NCI-H146 treated with DMSO at 0.1 percent for 48 hours (cell line): ENCODE results near the gene SOX15.

Experiments used
- DNase-seq: peaks from one replicate; lab custom pipeline; 2025; ENCODE audit not compliant: unreplicated experiment; lab: John Stamatoyannopoulos, UW

Gene SOX15

DNA sequence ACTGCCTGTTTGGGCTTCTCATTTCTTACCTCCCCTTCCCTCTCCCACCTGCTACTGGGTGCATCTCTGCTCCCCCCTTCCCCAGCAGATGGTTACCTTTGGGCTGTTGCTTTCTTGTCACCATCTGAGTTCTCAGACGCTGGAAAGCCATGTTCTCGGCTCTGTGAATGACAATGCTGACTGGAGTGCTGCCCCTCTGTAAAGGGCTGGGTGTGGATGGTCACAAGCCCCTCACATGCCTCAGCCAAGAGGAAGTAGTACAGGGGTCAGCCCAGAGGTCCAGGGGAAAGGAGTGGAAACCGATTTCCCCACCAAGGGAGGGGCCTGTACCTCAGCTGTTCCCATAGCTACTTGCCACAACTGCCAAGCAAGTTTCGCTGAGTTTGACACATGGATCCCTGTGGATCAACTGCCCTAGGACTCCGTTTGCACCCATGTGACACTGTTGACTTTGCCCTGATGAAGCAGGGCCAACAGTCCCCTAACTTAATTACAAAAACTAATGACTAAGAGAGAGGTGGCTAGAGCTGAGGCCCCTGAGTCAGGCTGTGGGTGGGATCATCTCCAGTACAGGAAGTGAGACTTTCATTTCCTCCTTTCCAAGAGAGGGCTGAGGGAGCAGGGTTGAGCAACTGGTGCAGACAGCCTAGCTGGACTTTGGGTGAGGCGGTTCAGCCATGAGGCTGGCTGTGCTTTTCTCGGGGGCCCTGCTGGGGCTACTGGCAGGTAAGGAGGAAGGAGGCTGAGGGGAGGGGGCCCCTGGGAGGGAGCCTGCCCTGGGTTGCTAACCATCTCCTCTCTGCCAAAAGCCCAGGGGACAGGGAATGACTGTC lies 10.7 kb downstream of the SOX15 start, which contains the start of gene CD68:
Gene CD68, plus strand, starts transcription at position 638 of the 833 bp plus-strand sequence. Its CDS starts 40 bp downstream, at position 678.
- DNase-seq: no peak

DNA sequence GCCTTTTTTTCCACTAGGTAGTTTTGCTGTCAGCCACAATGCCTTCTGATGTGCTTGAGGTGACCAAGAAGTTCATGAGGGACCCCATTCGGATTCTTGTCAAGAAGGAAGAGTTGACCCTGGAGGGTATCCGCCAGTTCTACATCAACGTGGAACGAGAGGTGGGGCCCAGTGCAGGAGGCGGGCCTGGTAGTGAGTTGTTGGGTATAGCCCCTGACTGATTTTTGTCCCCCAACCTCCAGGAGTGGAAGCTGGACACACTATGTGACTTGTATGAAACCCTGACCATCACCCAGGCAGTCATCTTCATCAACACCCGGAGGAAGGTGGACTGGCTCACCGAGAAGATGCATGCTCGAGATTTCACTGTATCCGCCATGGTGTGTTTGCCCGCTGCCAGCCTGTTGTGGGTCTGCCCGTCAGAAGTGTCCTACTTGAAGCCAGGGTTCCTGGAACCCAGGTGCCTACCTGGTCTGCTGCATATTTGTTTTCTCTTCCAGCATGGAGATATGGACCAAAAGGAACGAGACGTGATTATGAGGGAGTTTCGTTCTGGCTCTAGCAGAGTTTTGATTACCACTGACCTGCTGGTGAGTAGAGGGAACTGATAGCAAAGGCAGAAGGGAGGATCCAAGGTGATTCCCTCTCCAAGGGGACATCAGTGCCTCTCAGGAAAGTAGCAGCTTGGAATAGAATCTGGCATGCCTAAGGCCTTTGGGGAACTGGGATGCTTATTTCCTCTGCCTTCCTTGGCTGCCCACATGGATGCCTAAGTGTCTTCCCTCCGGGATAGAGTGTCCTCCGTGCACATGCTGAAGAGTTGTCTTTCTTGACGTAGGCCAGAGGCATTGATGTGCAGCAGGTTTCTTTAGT lies 12.3 kb downstream of the SOX15 start:
- DNase-seq: no peak

DNA sequence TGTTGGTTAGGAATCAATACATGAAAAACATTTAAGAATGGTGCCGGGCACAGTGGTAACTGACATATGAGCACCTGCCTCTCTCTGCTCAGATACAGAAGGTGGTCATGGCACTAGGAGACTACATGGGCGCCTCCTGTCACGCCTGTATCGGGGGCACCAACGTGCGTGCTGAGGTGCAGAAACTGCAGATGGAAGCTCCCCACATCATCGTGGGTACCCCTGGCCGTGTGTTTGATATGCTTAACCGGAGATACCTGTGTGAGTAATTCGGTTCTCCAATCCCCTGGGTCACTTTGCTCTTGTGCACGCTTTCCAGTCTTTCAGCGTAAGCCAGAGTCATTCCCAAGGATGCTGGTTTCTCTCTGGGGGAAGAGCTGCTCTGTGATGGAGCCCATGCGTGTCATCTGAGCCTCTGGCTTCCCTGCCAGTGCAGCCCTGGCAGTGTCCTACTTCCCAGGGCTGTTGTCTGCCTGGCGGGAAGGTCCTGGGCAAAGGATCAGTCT lies 13.4 kb downstream of the SOX15 start:
- no peak for DNase-seq

DNA sequence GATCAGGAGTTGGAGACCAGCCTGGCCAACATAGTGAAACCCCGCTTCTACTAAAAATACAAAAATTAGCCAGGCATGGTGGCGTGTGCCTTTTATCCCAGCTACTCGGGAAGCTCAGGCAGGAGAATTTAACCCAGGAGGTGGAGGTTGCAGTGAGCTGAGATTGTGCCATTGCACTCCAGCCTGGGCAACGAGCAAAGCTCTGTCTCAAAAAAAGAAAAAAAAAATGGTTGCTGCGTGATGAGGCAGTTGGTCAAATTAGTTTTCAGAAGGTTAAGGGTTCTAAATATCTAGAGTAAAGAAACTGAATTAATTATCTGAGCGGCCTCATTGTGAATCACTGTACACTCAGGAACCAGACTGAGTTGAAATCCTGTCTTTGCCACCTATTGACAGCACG lies 13.9 kb downstream of the SOX15 start:
- no peak for DNase-seq

DNA sequence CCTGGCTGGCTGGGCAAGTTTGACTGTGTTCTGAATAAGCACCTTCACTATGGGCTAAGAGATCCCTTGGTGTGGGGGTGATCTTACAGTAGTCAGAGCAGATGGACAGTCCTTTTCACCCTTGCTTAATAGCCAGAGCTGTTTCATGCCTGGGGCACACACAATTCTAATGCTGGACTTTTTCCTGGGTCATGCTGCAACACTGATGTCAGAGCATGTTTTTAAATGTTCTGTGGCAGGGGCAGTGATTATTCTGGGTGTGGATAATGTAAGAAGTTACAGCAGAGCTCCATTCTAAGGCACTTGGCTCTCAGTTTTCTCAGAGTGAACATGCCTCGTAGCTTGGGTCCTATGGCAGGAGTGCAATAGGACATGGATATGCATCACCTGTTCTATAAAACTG lies 14.4 kb downstream of the SOX15 start:
- DNase-seq: no peak

DNA sequence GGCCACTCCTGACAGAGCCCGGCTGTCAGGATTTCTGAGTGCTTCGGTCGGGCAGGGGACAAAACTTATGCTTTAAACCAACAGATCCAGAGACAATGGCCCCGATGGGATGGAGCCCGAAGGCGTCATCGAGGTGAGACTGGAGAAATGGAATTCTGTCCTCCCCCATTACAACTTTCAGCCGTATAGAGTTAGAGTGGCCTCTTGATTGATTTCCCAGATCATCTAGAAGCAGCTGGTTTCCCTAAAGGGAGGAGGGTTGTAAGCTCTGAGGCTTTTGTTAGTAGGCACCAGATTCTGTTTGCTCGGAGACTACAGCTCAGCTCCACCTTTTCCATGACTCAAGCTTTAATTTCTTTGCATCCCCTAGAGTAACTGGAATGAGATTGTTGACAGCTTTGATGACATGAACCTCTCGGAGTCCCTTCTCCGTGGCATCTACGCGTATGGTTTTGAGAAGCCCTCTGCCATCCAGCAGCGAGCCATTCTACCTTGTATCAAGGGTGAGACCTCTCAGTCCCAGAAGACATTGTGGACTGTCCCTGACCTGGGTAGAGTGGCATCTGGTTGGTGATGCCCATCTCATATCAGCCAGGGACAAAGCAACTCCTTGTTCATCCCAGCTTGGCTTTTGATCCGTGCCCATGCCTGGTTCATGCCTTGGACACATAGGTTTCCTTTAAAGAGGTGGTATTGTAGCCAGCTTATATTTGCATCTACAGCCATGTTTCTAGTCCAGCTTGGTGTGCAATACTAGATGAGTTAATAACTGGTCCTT lies 15.5 kb downstream of the SOX15 start:
- DNase-seq: no peak

DNA sequence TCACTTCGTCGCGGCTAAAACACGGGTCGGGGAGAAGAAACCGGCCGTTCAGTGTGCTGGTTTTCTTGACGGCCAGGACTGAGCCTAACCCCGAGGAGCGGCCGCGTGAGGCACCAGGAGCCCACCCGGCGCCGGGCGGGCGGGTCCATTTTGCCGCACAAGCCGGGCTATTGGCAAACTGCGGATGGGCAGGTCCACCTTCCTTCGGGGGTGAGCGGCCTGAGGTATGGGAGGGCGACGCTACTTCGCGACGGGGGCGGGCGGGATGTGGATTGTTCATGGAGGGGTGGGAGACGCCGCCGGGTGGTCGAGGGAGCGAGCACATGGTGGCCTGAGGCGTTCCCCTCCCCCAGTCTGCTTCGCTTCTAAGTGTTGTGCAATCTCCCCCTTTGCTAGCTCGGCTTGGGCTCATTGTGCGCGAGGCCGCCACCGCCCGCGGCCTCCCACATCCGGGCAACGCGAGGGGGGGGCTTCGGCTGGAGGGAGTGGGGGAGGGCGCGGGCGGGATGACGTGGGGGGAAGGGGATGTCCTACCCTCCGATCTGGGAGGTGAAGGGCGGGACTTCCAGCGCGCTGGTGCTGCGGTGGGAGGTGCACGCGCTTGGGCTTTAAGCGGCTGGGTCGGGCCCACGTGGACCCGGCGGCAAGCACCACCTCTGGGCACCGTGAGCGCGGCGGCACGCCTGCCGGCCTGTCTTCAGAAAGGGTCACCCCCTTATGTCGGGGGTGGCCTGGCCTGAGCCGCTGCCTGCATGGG lies 16.4 kb downstream of the SOX15 start:
- peak; percentile 73 for DNase-seq

DNA sequence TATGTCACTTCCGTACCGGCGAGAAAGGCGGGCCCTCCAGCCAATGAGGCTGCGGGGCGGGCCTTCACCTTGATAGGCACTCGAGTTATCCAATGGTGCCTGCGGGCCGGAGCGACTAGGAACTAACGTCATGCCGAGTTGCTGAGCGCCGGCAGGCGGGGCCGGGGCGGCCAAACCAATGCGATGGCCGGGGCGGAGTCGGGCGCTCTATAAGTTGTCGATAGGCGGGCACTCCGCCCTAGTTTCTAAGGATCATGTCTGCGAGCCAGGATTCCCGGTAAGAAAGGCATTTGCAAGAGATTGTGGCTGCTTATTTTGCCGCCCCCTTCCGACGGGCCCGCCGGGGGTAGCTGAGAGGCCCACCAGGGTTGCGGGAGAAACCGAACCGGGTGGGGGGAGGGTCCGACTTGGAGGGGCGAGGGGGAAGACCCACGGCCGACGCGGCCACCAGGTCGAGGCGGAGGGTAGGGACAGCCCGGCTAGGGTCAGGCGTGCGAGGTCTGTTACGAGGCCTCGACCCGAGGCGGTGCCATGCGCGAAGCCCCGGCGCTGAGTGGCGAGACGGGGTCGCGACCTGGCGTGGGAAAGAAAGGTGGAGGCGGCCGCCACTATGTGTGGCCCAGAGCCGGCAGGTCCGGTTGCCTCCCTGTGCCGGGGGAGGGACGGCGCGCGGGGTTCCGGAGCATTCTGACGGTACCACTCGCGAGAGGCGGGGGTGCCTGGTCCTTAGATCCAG lies 17.1 kb downstream of the SOX15 start:
- peak; percentile 97 for DNase-seq

DNA sequence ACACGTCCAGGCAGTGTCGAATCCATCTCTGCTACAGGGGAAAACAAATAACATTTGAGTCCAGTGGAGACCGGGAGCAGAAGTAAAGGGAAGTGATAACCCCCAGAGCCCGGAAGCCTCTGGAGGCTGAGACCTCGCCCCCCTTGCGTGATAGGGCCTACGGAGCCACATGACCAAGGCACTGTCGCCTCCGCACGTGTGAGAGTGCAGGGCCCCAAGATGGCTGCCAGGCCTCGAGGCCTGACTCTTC lies 17.6 kb downstream of the SOX15 start:
- DNase-seq: no peak

DNA sequence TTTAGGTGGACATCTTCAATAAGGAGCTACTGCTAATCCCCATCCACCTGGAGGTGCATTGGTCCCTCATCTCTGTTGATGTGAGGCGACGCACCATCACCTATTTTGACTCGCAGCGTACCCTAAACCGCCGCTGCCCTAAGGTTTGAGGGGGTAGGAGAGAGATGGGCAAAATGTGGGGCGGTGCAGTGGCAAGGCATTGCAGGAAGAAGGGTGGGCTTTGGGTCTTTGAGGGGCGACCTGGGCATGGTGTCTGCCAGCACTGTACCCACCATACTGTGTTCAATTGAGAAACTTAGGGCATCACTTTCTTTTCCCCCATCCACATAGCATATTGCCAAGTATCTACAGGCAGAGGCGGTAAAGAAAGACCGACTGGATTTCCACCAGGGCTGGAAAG lies 19.5 kb downstream of the SOX15 start:
- no peak for DNase-seq

DNA sequence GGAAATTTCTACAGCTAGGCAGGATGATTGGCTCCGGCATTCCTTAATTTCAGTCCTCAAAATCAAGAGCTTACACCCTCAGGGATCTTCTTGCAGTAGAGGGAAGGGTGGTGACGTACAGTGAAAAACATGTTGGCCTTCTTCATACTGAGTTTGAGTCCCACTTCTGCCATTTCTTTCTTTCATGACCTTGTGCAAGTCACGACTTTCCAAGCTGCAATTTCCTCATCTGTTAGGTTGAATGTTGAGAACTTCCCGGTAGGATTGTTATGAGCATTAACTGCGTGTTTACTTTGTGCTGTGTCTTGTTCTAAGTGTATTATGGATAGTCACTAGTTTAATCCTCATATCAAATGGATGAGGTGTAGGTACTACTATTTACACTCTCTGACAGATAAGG lies 20.3 kb downstream of the SOX15 start:
- DNase-seq: no peak

DNA sequence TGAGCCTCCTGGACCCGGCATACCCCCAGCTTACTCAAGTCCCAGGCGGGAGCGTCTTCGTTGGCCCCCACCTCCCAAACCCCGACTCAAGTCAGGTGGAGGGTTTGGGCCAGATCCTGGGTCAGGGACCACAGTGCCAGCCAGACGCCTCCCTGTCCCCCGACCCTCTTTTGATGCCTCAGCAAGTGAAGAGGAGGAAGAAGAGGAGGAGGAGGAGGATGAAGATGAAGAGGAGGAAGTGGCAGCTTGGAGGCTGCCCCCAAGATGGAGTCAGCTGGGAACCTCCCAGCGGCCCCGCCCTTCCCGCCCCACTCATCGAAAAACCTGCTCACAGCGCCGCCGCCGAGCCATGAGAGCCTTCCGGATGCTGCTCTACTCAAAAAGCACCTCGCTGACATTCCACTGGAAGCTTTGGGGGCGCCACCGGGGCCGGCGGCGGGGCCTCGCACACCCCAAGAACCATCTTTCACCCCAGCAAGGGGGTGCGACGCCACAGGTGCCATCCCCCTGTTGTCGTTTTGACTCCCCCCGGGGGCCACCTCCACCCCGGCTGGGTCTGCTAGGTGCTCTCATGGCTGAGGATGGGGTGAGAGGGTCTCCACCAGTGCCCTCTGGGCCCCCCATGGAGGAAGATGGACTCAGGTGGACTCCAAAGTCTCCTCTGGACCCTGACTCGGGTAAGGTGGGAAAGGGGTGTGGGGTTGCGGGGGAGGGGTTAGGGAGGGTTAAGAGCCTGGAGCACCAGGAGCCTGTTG lies 26.6 kb downstream of the SOX15 start:
- DNase-seq: no peak

DNA sequence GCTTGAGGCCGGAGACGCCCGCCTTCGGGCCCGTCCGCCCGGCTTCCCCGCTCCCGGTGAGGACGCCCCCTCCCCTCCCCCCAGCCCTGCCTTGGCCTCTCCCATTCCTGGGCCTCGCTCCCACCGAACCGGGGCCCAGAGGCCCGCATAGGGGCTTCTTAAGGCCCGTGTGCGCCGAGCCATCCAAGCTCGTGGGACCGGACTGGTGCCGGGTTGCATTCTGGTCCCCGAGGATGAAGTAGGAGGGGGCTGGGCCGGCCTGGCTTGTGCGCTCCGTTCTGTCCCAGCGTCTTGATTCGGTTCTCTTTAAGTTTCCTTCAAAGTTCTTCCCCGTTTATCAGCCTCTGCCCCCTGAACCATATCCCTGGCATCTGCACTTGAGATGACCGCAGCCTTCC lies 27.7 kb downstream of the SOX15 start:
- DNase-seq: no peak

DNA sequence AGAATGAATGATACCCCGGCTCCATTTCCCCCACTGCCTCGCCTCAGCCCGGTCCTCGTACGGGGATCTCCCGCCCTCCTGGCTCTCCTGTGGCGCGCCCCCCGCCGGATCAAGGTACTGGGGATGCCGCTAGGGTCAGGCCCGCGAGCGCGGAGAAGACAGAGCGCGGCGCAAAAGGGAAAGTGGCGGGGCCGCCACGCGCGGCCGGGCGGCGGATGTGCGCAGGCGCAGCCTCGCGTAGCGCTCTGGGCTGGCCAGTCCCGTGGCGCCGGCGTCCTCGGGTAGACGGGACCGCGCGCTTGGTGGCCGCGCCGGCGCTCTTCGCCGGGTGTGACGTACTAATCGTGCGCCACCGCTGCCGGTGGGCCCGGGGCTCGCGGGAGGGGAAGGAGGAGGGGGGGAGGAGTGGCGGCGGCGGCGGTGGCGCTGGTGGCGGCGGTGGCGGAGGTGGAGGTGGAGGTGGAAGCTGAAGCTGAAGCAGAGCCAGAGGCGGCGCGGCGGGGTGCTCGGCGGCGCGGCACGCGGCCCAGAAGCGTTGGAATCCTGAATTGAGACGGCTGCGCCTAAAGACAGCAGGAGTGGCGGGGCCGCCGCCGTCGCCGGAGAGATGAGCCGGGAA lies 28.2 kb downstream of the SOX15 start, which contains the start of gene SENP3:
Gene SENP3, plus strand, starts transcription at position 331 of the 619 bp plus-strand sequence. CDS start 1,158 bp downstream, outside the sequence.
- peak; percentile 62 for DNase-seq

DNA sequence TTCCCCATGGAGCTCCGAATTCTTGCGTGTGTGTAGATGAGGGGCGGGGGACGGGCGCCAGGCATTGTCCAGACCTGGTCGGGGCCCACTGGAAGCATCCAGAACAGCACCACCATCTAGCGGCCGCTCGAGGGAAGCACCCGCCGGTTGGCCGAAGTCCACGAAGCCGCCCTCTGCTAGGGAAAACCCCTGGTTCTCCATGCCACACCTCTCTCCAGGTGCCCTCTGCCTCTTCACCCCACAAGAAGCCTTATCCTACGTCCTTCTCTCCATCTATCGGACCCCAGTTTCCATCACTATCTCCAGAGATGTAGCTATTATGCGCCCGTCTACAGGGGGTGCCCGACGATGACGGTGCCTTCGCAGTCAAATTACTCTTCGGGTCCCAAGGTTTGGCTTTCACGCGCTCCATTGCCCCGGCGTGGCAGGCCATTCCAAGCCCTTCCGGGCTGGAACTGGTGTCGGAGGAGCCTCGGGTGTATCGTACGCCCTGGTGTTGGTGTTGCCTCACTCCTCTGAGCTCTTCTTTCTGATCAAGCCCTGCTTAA lies 28.8 kb downstream of the SOX15 start:
- peak; percentile 84 for DNase-seq

DNA sequence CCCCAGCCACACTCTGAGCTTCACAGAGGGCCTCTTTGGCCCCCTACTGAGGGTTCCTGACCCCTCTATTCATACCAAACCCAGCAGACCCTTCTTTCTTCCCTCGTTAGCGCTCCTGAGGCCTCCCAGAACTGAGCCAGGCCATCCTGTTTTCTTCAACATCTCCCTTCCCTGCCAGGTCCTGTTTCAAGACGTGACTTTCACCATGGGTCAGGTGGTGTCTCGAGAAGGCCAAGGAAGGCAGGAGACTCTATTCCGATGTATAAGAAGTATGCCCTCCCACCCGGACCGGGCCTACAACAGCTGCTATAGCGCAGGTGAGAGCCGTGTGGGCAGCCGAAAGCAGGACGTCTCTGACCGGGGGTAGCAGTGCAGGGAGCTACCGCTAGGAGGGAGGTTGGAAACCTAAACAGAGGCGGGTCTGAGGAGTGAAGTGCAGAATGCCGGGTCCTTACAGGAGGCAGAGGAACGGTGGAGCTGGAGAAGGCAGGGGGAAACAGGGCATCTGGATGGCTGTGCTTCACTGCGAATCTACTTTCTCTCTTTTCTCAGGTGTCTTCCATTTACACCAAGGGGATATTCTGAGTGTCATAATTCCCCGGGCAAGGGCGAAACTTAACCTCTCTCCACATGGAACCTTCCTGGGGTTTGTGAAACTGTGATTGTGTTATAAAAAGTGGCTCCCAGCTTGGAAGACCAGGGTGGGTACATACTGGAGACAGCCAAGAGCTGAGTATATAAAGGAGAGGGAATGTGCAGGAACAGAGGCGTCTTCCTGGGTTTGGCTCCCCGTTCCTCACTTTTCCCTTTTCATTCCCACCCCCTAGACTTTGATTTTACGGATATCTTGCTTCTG lies 29.5 kb downstream of the SOX15 start:
- peak; percentile 17 for DNase-seq
